HPDE6-E6E7 (cell line): Measurements from ENCODE around the gene PCAT6.
"Not testable (repeated sequence)": the region's sequence is repeated elsewhere in the genome, so short reads cannot be mapped to it uniquely, and the experiment has no call there.

Experiments
- DNase-seq: peaks from one replicate; pipeline ENCODE4 v3.0.0; 2011; ENCODE audit warnings: missing footprints; ENCODE audit errors: extremely low spot score

PCAT6 gene

DNA sequence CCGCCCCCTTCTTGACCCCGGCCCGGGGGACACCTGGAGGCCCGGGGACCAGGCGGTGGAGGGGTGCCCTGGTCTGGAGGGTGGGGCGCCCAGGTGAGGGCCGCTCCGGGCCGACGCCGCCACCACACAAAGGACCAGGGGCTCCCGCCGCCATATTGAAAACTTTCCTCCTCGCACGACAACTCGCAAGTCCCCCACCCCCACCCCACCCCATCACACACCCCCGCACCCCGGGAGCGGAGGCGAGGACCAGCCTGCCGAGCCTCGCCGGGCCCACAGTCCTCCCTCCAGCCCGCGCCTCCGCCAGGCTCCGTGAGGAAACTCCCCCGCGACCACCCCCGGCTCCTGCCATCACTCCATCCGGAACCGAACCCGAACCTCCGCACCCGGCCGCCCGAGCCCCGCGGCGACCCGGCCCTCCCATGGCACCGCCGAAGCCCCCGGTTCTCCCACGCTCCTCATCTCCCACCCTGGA, 3.3 kb upstream of the PCAT6 start:
- DNase-seq: peak; percentile 57

DNA sequence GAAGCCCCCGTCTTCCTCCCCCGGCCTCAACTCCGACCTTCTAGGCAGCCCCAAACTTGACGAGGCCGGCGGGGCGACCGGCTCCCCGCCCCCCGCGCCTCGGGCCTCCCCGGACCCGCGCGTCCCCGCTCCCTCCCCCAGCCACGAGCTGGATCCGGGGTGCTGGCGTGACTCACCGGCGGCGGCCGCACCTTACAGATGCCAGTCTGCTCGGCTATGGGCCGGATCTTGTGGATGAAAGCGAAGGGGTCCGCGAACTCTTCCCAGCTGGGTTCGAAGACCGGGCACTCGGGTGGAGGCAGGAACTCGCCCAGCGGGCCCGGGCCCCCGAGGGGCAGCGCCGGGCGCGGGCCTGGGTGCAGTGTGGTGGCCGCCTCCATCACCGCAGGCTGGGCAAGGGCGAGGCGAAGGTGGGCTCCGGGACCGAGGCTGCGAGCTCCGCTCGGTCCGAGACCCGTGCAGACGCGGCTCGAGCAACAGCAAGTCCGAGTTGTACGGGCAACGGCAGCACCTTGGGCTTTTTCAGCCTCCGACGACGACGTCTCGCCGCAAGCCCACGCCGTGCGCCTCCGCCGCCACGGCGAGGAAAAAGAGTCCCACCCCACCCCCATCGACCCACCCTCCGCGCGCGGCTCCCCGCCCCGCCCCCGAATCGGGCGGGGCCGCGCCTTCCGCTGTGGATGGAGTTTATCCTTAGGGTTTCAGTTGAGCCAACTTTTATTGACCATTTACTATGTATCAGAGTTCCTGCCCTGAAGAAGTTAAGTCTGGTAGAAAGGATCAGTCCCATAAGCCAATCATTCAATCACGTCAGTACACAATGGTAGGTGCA, 2.6 kb upstream of the PCAT6 start, which contains the start of gene KDM5B:
Gene KDM5B (minus strand): TSS at position 496 of the 832 bp plus-strand sequence. CDS start 116 bp downstream, at position 380.
- DNase-seq: peak; percentile 75

DNA sequence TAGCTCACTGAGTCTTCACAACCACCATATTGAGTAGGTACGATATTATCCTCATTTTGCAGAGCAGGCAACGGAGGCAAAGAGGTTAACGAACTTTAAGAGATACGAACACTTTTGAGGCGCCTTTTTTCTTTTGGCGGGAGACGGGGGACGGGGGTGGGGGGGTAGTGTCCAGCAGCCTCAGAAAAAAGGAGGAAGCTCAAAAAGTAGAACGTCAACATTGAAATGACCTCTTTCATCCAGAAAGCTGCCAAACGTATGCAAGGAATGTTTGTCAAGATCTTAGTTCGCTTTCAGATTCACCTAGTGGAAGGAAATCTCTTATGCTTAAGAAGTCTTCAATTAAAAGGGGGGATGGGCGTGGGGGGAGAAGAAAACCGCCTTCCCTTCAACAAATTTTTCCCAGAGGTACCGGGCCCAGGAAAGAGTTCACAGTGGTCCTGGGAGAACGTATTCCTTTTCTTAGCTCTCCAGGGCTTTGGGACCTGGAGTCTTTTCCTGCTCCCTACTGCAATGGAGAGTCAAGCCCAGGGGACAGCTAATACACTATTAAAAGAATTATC, 1.1 kb upstream of the PCAT6 start:
- no peak for DNase-seq

DNA sequence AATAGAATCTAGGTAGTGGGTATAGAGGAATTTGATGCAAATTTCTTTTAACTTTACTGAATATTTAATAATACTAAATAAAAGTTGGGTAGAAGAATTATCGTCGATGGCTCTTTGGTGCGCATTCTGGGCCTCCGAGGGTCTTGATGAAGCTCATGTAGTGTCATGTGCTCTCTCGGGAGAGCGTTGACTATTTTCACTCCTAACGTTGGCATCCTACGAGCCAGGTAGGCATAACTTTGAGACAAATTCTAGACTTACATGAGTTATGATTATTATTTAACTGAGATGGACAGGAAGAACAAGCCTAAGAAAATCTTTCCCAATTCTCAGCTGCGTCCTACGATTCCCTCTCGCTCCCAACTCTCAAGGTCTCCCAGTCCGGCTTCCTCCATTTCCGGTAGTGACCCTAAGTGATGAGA, 550 bp upstream of the PCAT6 start:
- no peak for DNase-seq

DNA sequence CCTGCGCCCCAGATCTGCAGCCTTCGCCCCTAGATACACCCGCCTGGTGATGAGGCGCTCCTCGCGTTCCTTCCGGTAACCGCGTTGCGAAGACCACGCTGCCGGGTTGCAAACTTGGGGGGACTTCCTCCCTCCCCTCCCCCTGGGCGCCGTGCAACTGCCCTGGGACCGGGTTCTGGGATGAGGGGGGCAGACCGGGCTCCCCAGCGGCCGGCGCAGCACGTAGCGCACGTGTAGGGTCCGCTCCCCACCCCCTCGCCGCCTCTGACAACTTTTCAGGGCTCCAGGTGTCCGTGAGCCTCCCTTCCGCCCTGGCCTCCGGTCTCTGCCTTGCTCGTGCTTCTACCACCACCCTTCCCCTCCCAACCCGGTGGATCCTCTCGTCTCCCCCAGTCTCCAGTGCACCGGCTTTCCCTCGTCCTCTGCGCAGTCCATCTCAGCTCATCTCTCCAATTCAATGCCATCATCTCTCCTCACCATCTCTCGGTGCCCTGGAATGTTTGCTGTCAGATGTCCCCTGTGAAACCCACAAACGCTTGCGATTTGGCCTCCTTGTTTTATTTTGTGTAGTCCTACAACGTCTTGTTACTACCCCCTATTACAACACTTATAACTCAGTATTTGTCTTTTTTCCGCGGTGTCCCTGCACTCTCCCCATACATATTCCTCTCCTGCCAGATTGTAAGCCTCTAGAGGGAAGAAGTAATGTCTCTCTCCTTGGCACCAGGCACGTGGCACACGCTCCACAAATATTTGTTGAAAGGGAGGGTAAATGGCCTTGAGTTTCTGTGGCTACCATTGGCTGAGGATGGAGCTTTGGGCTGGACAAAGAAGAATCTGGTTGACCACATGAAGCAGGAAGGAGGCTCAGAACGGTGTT, 782 bp downstream of the PCAT6 start:
- no peak for DNase-seq

DNA sequence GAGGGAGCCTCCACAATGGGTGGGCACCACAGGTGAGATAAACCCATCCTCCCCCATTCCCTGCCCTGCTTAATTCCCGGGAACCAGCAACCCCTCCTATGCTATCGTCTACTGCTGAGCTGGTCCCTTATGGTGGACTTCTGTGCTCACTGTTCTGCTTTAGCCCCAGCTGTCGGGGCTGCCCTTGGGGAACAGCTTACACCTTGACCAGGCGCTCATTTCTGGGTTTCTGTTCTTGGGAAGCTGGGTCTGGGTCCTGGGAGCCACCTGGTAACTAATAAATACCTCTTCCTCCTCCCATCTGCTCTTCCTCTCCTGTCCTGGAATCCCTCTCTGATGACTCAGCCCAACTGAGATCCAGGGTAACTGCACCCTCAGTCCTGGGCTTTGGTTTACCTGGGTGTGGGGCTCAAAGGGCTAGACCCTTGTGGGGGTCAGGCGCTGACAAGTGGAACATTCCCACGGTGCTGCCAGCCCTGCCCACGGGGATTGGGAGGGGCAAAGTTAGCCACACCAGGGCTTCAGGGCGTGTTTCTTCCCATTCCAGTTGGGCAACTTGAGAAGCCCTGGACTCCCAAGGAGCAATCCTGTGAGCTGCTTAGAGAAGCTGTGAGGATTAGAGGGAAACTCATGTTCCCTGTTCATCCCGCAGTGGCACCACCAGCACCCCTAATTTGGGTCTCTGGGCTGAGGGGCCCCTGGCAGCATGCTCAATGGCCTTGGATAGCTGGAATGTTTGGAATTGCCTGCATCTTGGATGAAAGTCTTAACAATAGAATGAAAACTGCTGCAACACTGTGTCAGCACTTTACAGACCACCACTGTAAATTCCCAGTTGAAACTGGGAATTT, 1.6 kb downstream of the PCAT6 start:
- no peak for DNase-seq

DNA sequence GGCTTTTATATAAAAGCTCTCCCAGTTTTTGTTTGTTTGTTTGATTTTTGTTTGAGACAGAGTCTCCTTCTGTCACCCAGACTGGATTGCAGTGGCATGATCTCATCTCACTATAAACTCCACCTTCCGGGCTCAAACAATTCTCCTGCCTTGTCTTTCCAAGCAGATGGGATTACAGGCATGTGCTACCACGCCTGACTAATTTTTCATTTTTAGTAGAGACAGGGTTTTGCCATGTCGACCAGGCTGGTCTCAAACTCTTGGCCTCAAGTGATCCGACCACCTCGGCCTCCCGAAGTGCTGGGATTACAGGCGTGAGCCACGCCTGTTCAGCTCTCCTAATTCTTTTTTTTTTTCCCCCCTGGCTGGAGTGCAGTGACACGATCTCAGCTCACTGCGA, 4.4 kb downstream of the PCAT6 start:
- DNase-seq: no peak

DNA sequence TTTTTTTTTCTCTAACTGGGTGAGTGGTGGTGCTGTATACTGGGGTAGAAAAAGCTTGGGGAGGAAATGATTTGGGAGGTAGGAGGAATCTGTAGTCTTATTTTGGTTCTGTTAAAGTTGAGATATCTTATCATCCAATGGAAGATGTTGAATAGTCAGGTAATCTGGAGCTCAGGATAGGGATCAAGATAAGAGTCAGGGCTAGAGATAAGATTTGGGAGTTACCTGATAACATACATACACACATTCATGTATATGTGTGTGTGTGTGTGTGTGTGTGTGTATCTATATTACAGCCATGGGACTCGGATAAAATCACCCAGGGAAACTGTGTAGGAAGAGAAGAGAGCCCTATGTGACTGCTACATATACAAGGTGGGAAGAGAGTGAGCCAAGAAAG, 8.1 kb downstream of the PCAT6 start:
- no peak for DNase-seq

DNA sequence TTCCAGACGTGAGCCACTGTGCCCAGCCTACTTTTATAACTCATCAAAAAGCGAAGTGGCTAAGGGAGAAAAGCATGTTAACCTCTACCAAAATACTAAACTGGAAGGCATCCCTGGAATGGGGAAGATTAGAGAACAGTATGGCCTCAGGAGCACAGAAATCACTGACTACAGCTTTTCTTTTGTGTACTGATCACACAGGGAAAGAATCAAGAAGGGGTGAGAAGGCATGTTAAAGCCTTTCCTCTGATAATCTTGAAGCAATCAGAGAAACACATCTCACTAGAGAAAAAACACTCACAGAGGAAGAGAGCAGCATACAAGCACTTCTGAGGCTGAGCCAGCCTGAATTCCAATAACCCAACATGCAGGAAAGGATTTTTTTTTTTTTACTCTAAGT, 10.7 kb downstream of the PCAT6 start:
- no peak for DNase-seq

DNA sequence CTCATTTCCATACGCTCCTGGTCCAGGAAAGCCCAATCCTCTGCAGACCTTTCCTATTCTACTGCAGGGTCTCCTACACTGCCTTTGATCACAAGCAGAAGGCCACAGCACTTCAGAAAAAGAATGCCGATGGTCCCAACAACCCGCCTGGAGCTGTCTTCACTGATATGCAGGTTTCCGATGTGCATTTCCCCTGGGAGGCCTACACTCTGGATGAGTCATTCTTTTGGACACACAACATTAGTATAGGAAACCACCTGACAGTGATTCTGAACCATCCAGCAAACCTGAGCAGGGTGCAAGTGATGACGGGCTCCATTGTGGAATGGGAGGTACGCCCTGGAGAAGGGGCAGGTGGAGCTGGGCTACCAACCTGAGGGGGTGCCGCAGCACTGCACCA, 15.0 kb downstream of the PCAT6 start:
- DNase-seq: no peak

DNA sequence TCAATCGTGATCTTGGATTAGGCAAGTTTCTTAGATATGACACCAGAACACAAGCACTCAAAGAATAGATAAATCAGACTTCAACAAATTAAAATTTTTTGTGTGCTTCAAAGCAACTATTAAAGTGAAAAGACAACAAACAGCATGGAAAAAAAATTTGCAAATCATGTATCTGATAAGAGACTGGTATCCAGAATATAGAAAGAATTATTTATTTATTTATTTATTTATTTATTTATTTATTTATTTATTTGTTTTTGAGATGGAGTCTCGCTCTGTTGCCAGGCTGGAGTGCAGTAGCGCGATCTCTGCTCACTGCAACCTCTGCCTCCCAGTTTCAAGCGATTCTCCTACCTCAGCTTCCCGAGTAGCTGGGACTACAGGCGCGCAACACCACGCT, 18.5 kb downstream of the PCAT6 start:
- not testable (repeated sequence) for DNase-seq

DNA sequence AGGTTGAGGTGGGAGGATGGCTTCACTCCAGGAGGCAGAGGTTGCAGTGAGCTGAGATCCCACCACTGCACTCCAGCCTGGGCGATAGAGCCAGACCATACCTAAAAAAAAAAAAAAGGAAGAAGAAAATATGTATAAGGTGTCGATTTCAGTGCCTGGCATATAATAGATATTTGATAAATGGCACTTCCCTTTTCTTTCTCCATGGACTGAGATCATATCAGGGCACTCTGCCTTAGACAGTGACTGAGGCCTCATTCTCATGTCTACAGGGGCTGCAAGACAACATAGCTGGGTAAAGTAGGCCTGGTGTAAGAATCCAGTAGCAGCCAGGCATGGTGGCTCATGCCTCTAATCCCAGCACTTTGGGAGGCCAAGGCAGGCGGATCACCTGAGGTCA, 21.2 kb downstream of the PCAT6 start:
- DNase-seq: no peak

DNA sequence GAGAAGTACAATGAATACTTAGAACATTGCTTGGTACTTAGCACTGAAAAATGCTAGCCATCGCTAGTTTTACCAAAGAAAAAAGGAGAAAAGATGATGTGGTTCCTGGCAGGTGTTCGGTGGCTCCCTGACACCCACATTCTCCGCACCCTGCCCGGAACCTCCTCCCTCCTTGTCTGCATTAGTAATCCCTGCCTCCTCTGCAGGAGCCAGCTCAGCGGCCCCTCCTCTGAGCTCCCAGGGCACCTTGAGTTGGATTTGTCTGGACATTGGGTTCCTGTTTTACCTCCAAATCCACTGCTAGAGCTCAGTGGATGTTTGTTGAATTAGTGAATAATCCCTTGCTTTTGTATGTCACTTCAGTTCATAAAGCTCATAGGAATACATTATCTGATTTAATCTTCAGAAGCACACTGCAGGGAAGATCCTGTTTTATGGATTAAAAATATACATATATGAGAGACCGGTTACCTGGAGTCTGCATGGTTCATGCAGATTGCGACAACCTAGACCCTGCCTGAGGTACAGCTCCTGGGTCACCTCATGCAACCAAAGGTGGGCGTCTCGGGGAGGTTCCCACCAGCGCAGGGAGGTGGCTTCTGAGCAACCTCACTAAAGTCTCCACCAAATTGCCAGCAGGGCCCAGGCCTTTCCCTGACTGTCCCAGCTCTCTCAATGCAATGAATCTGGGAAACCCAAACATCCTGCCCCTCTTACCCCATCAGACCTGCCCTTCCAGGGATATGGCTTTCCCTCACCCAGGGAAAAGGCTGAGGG, 24.2 kb downstream of the PCAT6 start:
- no peak for DNase-seq

DNA sequence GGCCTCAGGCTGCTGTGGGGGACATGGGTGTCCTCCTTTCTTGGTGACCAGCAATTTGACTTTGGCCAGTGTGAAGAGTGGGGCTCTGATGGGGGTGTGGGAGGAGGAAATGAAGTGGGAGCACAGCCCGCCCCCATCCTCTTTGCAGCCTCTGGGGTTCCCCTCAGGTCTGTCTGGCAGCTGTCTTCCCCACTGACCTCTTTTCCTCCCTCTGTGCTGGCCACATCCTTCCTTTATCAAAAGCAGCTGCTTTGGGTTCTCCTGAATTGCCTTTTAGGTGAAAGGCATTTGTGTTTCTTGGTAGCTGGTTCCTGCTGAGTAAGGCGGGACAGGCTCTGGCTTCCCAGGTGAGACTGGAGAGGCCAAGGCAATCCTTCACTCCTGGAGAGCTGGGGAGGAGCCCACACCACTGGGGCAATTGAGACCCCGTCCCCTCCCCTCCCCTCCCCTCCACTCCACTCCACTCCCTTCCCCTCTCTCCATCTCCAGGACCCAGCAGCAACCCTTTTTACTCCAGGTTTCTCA, 24.9 kb downstream of the PCAT6 start:
- DNase-seq: no peak

DNA sequence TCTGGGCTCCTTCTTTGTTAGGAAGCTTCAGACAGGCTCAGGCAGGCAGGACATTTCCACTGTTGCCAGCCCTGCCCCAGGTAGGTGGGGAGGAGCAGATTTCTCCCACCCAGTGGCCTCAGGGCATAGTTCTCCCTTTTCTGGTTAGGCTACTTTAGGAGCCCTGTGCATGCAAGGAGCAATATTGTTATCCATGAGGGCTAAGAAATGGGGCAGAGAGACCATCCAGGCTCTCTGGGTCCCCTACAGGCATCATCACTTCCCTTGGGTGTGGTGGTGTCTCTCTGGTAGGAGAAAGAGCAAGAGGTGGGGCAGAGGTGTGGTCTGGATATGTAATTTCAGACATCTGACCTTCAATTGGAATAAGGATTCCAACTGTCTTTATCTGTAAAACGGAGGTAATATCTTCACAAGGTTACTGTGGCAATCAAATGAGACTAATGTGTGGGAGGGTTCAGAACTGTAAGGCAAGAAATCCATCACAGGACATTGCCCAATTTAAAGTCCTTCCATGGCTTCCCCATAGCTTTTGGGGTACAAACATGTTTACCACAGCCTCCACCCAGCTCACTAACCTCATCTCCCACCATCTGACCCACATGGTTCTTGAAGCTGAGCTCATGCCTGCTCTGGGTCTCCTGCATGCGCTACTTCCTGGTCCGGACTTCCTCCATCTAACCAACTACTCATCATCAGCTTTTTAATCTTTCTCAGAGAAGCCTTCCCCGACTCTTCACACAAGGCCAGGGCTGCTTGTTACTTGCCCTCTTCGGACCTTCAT, 26.1 kb downstream of the PCAT6 start:
- peak; percentile 85 for DNase-seq

DNA sequence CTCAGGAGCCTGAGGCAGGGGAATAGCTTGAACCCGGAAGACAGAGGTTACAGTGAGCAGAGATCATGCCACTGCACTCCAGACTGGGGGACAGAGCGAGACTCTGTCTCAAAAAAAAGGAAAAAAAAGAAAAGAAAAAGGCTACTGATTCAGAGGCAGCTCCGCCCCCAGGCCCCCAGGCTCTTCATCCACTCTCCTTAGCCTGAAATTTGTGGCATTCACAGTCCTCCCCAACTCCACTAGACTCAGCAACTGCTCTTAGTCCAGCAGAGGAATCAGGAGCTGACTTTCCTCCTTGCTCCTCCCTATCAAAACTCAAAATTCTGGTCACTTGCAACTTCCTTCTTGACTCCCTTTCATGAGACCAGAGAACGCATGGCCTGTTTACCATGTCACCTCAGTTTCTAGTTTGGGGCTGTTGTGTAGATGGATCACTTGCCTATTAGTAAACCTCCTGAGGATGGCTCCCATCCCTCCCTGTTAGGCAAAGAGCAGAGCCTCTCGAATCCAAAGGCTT, 27.1 kb downstream of the PCAT6 start:
- DNase-seq: no peak

DNA sequence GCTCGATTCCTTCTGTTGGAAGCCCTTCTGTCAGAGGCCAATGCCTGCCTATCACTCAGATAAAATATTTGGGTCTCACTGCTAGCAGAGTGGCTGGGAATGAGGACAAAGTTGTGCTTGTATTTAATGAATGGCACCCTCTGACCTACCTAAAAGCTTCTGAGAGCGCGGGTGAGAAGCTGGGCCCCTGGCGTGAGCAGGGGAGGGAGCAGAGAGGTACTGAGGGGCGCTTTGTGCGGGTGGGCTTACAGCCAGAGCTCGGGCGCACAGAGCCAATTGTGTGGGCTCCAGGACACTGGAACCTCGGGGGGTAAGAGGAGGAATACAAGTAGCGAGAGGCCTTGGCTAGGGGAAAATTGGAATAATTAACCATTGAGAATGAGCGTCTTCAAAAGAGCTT, 32.3 kb downstream of the PCAT6 start:
- DNase-seq: no peak

DNA sequence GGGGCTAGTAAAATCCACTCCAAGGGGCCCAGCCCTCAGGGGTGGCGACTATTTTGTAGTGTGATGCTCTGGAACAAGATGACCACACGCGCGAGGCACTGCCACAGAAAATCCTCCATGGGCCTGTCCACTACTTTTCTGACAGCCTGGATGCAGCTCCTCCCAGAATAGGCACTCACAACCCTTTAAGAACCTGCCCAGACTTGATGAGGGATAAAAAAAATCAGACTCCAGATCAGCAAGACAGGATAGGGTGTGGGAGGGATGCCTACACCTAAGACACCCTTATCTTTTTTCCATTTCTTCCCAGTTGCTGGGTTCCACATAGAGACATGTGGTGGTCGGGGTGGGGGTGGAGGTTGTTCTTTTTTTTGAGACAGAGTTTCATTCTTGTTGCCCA, 33.5 kb downstream of the PCAT6 start:
- peak; percentile 76 for DNase-seq

DNA sequence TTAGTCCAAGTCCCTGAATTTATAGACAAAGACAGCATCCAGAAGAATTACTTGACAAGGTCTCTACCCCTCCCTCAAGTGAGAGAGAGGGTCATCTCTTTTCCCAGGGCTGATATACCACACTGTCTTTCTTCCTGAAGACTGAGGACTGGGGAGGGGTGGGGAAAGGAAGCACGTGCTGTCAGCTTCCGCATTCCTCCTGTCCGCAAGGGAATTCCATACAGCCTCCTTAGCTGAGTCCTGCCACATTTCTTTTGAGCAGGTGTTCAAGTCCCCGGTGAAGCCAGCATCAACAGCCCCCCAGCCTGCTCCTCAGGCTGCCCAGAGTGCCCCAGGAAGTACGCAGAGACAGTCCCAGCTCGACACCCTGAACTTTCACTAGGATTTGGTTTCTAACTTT, 34.2 kb downstream of the PCAT6 start:
- no peak for DNase-seq
